Fibroblast of villous mesenchyme (primary cell): Measurements from ENCODE around the gene SACM1L. TPM values are rescaled to one million over a fixed set of nuclear protein-coding genes. Genes with fewer than 3 reads are reported as not detected.

Source experiments
- DNase-seq: peaks from one replicate; pipeline ENCODE4 v3.0.0-alpha.2; 2010; ENCODE audit warnings: low read depth
- H3K4me3 ChIP-seq: 2 replicates; pipeline ENCODE4 v1.5.1; 2011; ENCODE audit warnings: low read depth, mild to moderate bottlenecking, low read length
- CTCF ChIP-seq: IDR thresholded peaks from 2 replicates; pipeline ENCODE4 v1.5.1; 2012; ENCODE audit warnings: low read depth, mild to moderate bottlenecking, low read length; ENCODE audit not compliant: insufficient read depth
- total RNA-seq: library from RNA; depleted of rRNA; stranded (reverse); fragments of >200 nt; gene quantifications from 2 replicates; pipeline ENCODE4 v1.2.3, GENCODE V29; 2012

Gene SACM1L
- total RNA-seq, 1 donor: 53.1 TPM

- H3K4me3 ChIP-seq: no peak overlapping the region
- no peak for TF ChIP-seq CTCF
- no peak for DNase-seq
Observed at GRCh38 chr3:45765266-45765851, 76.2 kb downstream of the SACM1L start.

GRCh38 chr3:45765958-45766357 lies 76.8 kb downstream of the SACM1L start:
- no peak for DNase-seq
- no peak for TF ChIP-seq CTCF
- no peak overlapping the region for H3K4me3 ChIP-seq

- no peak for DNase-seq
- no peak overlapping the region for H3K4me3 ChIP-seq
- TF ChIP-seq CTCF: no peak
Observed at GRCh38 chr3:45771166-45771775, 82.1 kb downstream of the SACM1L start.

- no peak for DNase-seq
- TF ChIP-seq CTCF: no peak
- no peak overlapping the region for H3K4me3 ChIP-seq
Observed at GRCh38 chr3:45771831-45772230, 82.6 kb downstream of the SACM1L start.

- no peak for DNase-seq
- TF ChIP-seq CTCF: no peak
- no peak overlapping the region for H3K4me3 ChIP-seq
Observed at GRCh38 chr3:45772341-45773035, 83.3 kb downstream of the SACM1L start.

- no peak overlapping the region for H3K4me3 ChIP-seq
- DNase-seq: no peak
- TF ChIP-seq CTCF: no peak
Observed at GRCh38 chr3:45773072-45773471, 83.9 kb downstream of the SACM1L start.
